Measurements from ENCODE around the gene NUDC.
"Not testable (repeated sequence)": the region's sequence is repeated elsewhere in the genome, so short reads cannot be mapped to it uniquely, and the experiment has no call there.

Gene NUDC

GRCh38 chr1:26951821-26952497, 30.4 kb downstream of the NUDC start:
- DNase-seq, result no peak

- DNase-seq, result no peak
These were observed 31.8 kb downstream of the NUDC start for GRCh38 chr1:26953374-26953773.

- DNase-seq, result no peak
These were observed 34.8 kb downstream of the NUDC start for GRCh38 chr1:26956321-26956720.

GRCh38 chr1:26957306-26957705, 35.8 kb downstream of the NUDC start:
- DNase-seq, result no peak

GRCh38 chr1:26959270-26959669, 37.7 kb downstream of the NUDC start:
- no peak for DNase-seq

- DNase-seq, result peak; percentile 82
These were observed 38.4 kb downstream of the NUDC start, which contains the start of gene KDF1 for GRCh38 chr1:26959722-26960624. TSS of gene KDF1 (minus strand) at chr1:26960468. CDS start at chr1:26952380, 8,088 bp downstream.

- DNase-seq, result no peak
These were observed 39.1 kb downstream of the NUDC start for GRCh38 chr1:26960625-26960966.

- DNase-seq, result no peak
These were observed 40.3 kb downstream of the NUDC start for GRCh38 chr1:26961826-26962225.

GRCh38 chr1:26965213-26965612, 43.7 kb downstream of the NUDC start:
- no peak for DNase-seq

GRCh38 chr1:26965628-26966027, 44.1 kb downstream of the NUDC start:
- DNase-seq, result no peak

- no peak for DNase-seq
These were observed 49.3 kb downstream of the NUDC start for GRCh38 chr1:26970810-26971209.

GRCh38 chr1:26971590-26971989, 50.0 kb downstream of the NUDC start:
- DNase-seq, result no peak

- no peak for DNase-seq
These were observed 50.8 kb downstream of the NUDC start for GRCh38 chr1:26972390-26972789.

GRCh38 chr1:26972821-26973220, 51.3 kb downstream of the NUDC start:
- DNase-seq, result no peak

GRCh38 chr1:26976621-26977510, 55.3 kb downstream of the NUDC start:
- no peak for DNase-seq

GRCh38 chr1:26978901-26979300, 57.4 kb downstream of the NUDC start:
- no peak for DNase-seq

- DNase-seq, result no peak
These were observed 59.8 kb downstream of the NUDC start for GRCh38 chr1:26981146-26981846.

GRCh38 chr1:26983863-26984262, 62.3 kb downstream of the NUDC start:
- no peak for DNase-seq

- no peak for DNase-seq
These were observed 62.7 kb downstream of the NUDC start for GRCh38 chr1:26984291-26984690.

GRCh38 chr1:26986658-26987057, 65.1 kb downstream of the NUDC start:
- DNase-seq, result no peak

- not testable (repeated sequence) for DNase-seq
These were observed 68.0 kb downstream of the NUDC start for GRCh38 chr1:26989403-26990109.
